ENCODE measurements around the gene BCL11B. TPM values are rescaled to one million over a fixed set of nuclear protein-coding genes. Genes with fewer than 3 reads are reported as not detected.

BCL11B gene
- total and polyA plus RNA-seq, 10 of the 15 experiments (the other 5 are each of a cell fraction or from before 2014, with no cell fraction given), result 0.38 to 5.5 (median 1.3) TPM

DNA sequence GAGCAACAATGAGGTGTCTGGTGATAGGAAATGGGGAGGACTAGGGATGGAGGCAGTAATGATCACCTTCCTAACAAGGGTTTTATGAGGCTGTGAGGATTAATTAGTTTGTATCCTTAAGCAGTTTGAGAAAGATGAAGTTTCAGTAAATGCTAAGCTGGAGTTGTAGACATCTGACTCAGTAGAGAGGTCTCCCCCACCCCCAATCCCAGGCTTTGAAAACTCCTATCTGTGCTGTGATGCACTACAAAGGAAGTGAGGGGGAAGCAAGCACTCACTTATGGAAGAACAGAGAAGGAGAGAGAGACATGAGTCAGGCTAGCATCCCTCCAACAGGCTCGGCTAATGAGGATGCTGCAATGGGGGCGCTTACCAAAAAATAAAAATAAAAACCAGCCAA is 5.5 kb upstream of the BCL11B start:
- Histone ChIP-seq H3K9ac (ENCODE audit: control insufficient read depth, insufficient read depth, low read length) (no peak overlapping the region), H4K20me1 (ENCODE audit: control insufficient read depth, insufficient read depth) (no peaks in the 10 kb centered on the region), H3K27me3 (replicated peaks in 1 of 2; ENCODE audit: control insufficient read depth in 2 of 2, insufficient read depth in 2 of 2, low read length in 1 of 2) (peaks cover 1 to 24% of the 10 kb centered on the region in 2 experiments), H3K4me3 (no peak overlapping the region), H3K27ac (ENCODE audit: control insufficient read depth, insufficient read depth) (no peak overlapping the region), H3K36me3 (ENCODE audit: control insufficient read depth in 2 of 2, insufficient read depth in 2 of 2, low read length in 1 of 2) (no peaks in the 10 kb centered on the region), H3K4me2 (ENCODE audit: control insufficient read depth, insufficient read depth) (no peak overlapping the region), H3K9me3 (replicated peaks; ENCODE audit: control insufficient read depth, insufficient read depth, low read length) (no peaks in the 10 kb centered on the region), H3K4me1 (ENCODE audit: control insufficient read depth, insufficient read depth, low read length) (peaks cover 11% of the 10 kb centered on the region), H3K79me2 (ENCODE audit: control insufficient read depth, insufficient read depth, low read length) (no peaks in the 10 kb centered on the region), H2AFZ (ENCODE audit: control insufficient read depth, low read depth, low read length) (no peak overlapping the region)
- DNase-seq (ENCODE audit: low read depth, low spot score), result no peak
- POLR2A ChIA-PET, result interaction anchor here (0.7 kb wide), 1 partner anchor 1327 kb away, joined by 3 read pairs; no protein-coding TSS in a partner anchor
- ATAC-seq, result no peak
- TF ChIP-seq, protein P1, sequence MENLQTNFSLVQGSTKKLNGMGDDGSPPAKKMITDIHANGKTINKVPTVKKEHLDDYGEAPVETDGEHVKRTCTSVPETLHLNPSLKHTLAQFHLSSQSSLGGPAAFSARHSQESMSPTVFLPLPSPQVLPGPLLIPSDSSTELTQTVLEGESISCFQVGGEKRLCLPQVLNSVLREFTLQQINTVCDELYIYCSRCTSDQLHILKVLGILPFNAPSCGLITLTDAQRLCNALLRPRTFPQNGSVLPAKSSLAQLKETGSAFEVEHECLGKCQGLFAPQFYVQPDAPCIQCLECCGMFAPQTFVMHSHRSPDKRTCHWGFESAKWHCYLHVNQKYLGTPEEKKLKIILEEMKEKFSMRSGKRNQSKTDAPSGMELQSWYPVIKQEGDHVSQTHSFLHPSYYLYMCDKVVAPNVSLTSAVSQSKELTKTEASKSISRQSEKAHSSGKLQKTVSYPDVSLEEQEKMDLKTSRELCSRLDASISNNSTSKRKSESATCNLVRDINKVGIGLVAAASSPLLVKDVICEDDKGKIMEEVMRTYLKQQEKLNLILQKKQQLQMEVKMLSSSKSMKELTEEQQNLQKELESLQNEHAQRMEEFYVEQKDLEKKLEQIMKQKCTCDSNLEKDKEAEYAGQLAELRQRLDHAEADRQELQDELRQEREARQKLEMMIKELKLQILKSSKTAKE (IDR thresholded peaks at IDR 0.05; ENCODE audit: low read depth, poor library complexity, severe bottlenecking), result no peak
- TF ChIP-seq NFYB (IDR thresholded peaks at IDR 0.05; ENCODE audit: insufficient read depth, low read depth, low read length) (no peak), DPF2 (IDR thresholded peaks at IDR 0.05) (no peak), ZNF217 (IDR thresholded peaks at IDR 0.05) (no peak), SP1 (IDR thresholded peaks at IDR 0.05; ENCODE audit: low read depth, low read length) (no peak)
- FAIRE-seq, result no peak
- SMC1A ChIA-PET (ENCODE audit: uncharacterized antibody, unreplicated experiment), result interaction anchor here (0.6 to 4.0 kb wide), 5 partner anchors 9 to 431 kb away, joined by 3 to 26 read pairs (median 5); no protein-coding TSS in a partner anchor
- in situ Hi-C loops (cut with MboI) (no loop called here), intact Hi-C loops (cut with micrococcal nuclease; ENCODE audit: unreplicated experiment) (no loop called here)
- 18% methylated on average over 2 of the region's 2 CpGs for WGBS (ENCODE audit: insufficient coverage, insufficient replicate concordance, low lambda C conversion rate, missing lambda C conversion rate)
- CTCF ChIA-PET, result interaction anchor here (1.7 to 2.8 kb wide), 3 partner anchors 9 to 42 kb away, joined by 6 to 22 read pairs (median 7); no protein-coding TSS in a partner anchor
- BruUV-seq (replicated peaks), result no TSS peak
- RAD21 ChIA-PET (ENCODE audit: unreplicated experiment), result interaction anchor here (1.1 kb wide), 1 partner anchor 111 kb away, joined by 3 read pairs; no protein-coding TSS in a partner anchor
